PC-9 (cell line): Measurements from ENCODE around the gene LRP3. TPM values are rescaled to one million over a fixed set of nuclear protein-coding genes. Genes with fewer than 3 reads are reported as not detected.

Experiments
- BruUV-seq: library from RNA; stranded (reverse); fragments of 400-500 nt; replicated peaks from 2 replicates; lab custom pipeline; 2021; lab: Mats Ljungman, UMichigan
- CTCF ChIA-PET: fragments of 300-600 bp; sonication (Branson Sonifier 250); formaldehyde crosslinking; loops from one replicate; lab custom pipeline; 2022; ENCODE audit warnings: antibody characterized with exemption; lab: Charles Lee
- POLR2A ChIA-PET: fragments of 300-600 bp; sonication (Branson Sonifier 250); formaldehyde crosslinking; loops from one replicate; lab custom pipeline; 2022; ENCODE audit warnings: antibody characterized with exemption; ENCODE audit not compliant: unreplicated experiment; lab: Charles Lee
- DNase-seq, 2 experiments: peaks; one replicate each; pipeline versions ENCODE4 v3.0.0 to v3.0.0-alpha.2; 2015 to 2022; ENCODE audit warnings: mixed read lengths in 1 of 2
- H2AFZ ChIP-seq: fragments of 200-600 bp; sonication (generic); 2 replicates; pipeline ENCODE4 v1.8.1; 2017; ENCODE audit warnings: antibody characterized with exemption
- H3F3A ChIP-seq: fragments of 200-600 bp; sonication (generic); 2 replicates; pipeline ENCODE4 v1.8.1; 2017; ENCODE audit warnings: antibody characterized with exemption, mild to moderate bottlenecking, low read depth; ENCODE audit not compliant: insufficient read depth
- H3K27ac ChIP-seq: fragments of 200-600 bp; sonication (generic); 2 replicates; pipeline ENCODE4 v1.6.1; 2016; ENCODE audit warnings: mixed run types
- H3K27me3 ChIP-seq: fragments of 200-600 bp; sonication (generic); 2 replicates; pipeline ENCODE4 v1.6.1; 2016; ENCODE audit warnings: low read depth, mixed run types; ENCODE audit not compliant: insufficient read depth
- H3K36me3 ChIP-seq: fragments of 200-600 bp; sonication (generic); 2 replicates; pipeline ENCODE4 v1.6.1; 2016; ENCODE audit warnings: low read depth, mixed run types
- H3K4me1 ChIP-seq: fragments of 200-600 bp; sonication (generic); replicated peaks from 2 replicates; pipeline ENCODE4 v1.6.1; 2016; ENCODE audit warnings: mixed run types; ENCODE audit not compliant: insufficient read depth
- H3K4me2 ChIP-seq: fragments of 200-600 bp; sonication (generic); 2 replicates; pipeline ENCODE4 v1.6.1; 2017; ENCODE audit warnings: mixed run types
- H3K4me3 ChIP-seq: fragments of 200-600 bp; sonication (generic); 2 replicates; pipeline ENCODE4 v1.6.1; 2016; ENCODE audit warnings: mixed run types
- H3K79me2 ChIP-seq: fragments of 200-600 bp; sonication (generic); 2 replicates; pipeline ENCODE4 v1.6.1; 2017; ENCODE audit warnings: low read depth, mixed run types
- H3K9me2 ChIP-seq: fragments of 200-600 bp; sonication (generic); 2 replicates; pipeline ENCODE4 v1.8.1; 2017; ENCODE audit warnings: mild to moderate bottlenecking; ENCODE audit not compliant: insufficient read depth
- H3K9me3 ChIP-seq: fragments of 200-600 bp; sonication (generic); 2 replicates; pipeline ENCODE4 v1.8.1; 2016; ENCODE audit warnings: low read depth; ENCODE audit not compliant: insufficient read depth
- H4K20me1 ChIP-seq: fragments of 200-600 bp; sonication (generic); 2 replicates; pipeline ENCODE4 v1.8.1; 2017; ENCODE audit not compliant: insufficient read depth
- CTCF ChIP-seq: fragments of 200-600 bp; sonication (generic); conservative IDR thresholded peaks from 2 replicates; pipeline ENCODE4 v1.6.1; 2017; ENCODE audit warnings: mixed run types, antibody characterized with exemption, mild to moderate bottlenecking, moderate library complexity
- EZH2 ChIP-seq: fragments of 200-600 bp; sonication (generic); IDR thresholded peaks from 2 replicates; pipeline ENCODE4 v1.8.0; 2017; ENCODE audit warnings: antibody characterized with exemption, low read depth
- intact Hi-C: fragments of 100-400 bp; cut with micrococcal nuclease; formaldehyde crosslinking; loops from one replicate; pipeline ENCODE4 v1.10.0; 2022; ENCODE audit not compliant: unreplicated experiment
- total RNA-seq: library from RNA; stranded (reverse); gene quantifications from 2 replicates; pipeline ENCODE4 v1.2.3, GENCODE V29; 2021

The LRP3 gene
- total RNA-seq, 1 experiment from 2014 or later, result 2.3 TPM

GRCh38 chr19:33171916-33172359 is 22.2 kb upstream of the LRP3 start:
- no TSS peak for BruUV-seq
- Histone ChIP-seq H3K4me3 (no peak overlapping the region), H4K20me1 (no peaks in the 10 kb centered on the region), H3K9me2 (no peaks in the 10 kb centered on the region), H3K4me1 (peaks cover 26% of the 10 kb centered on the region), H3K27ac (0 out of 2 replicates have a peak overlapping the region, but pooled peaks have one; percentile 27), H3K36me3 (no peaks in the 10 kb centered on the region), H3K9me3 (no peaks in the 10 kb centered on the region), H3K27me3 (no peaks in the 10 kb centered on the region), H3K4me2 (0 out of 2 replicates have a peak overlapping the region, but pooled peaks have one; percentile 2), H3F3A (peaks cover 13% of the 10 kb centered on the region; the same call in 1 of the 2 replicates), H2AFZ (no peak overlapping the region), H3K79me2 (peaks cover 7% of the 10 kb centered on the region; the same call in 1 of the 2 replicates)
- no peak for DNase-seq
- intact Hi-C loops, result loop anchor here (10.0 kb wide), 3 partner anchors 117 to 477 kb away; partner anchors contain the start of genes CEBPA and NUDT19
- CTCF ChIA-PET, result no interaction called here
- TF ChIP-seq EZH2 (no peak), CTCF (no peak)
- POLR2A ChIA-PET, result no interaction called here

GRCh38 chr19:33174186-33174585 is 19.9 kb upstream of the LRP3 start:
- CTCF ChIA-PET, result no interaction called here
- Histone ChIP-seq H3K9me2 (no peaks in the 10 kb centered on the region), H3K4me1 (peaks cover 38% of the 10 kb centered on the region), H3K27me3 (no peaks in the 10 kb centered on the region), H4K20me1 (no peaks in the 10 kb centered on the region), H2AFZ (no peak overlapping the region), H3K4me2 (no peak overlapping the region), H3K36me3 (no peaks in the 10 kb centered on the region), H3K79me2 (peaks cover 7% of the 10 kb centered on the region; the same call in 1 of the 2 replicates), H3K4me3 (no peak overlapping the region), H3K9me3 (no peaks in the 10 kb centered on the region), H3F3A (peaks cover 22% of the 10 kb centered on the region), H3K27ac (no peak overlapping the region)
- TF ChIP-seq EZH2 (no peak), CTCF (no peak)
- intact Hi-C loops, result loop anchor here (10.0 kb wide), 3 partner anchors 119 to 479 kb away; partner anchors contain the start of genes CEBPA and NUDT19
- BruUV-seq, result no TSS peak
- no peak for DNase-seq
- POLR2A ChIA-PET, result no interaction called here

- ChIA-PET CTCF (no interaction called here), POLR2A (interaction anchor here (0.6 kb wide), 1 partner anchor 182 kb away, joined by 3 read pairs; no protein-coding TSS in a partner anchor)
- Histone ChIP-seq H3K27ac (no peak overlapping the region), H3K4me3 (peak overlapping the region; percentile 86; the same call in 1 of the 2 replicates), H3K9me2 (no peaks in the 10 kb centered on the region), H3K4me2 (peak overlapping the region; percentile 88), H3K9me3 (no peaks in the 10 kb centered on the region), H4K20me1 (no peaks in the 10 kb centered on the region), H3F3A (peaks cover 22% of the 10 kb centered on the region), H3K36me3 (no peaks in the 10 kb centered on the region), H3K4me1 (peaks cover 38% of the 10 kb centered on the region), H3K27me3 (no peaks in the 10 kb centered on the region), H3K79me2 (peaks cover 7% of the 10 kb centered on the region; the same call in 1 of the 2 replicates), H2AFZ (no peak overlapping the region)
- TF ChIP-seq CTCF, result no peak
- no peak for TF ChIP-seq EZH2
- BruUV-seq, result no TSS peak
- DNase-seq, result no peak
- intact Hi-C loops, result loop anchor here (5.0 to 10.0 kb wide), 4 partner anchors 120 to 593 kb away; partner anchors contain the start of genes CEBPA, NUDT19 and PDCD5
Observed at GRCh38 chr19:33175156-33175782, 18.9 kb upstream of the LRP3 start.
